K562 (cell line): ENCODE data around the gene CMSS1. TPM values are rescaled to one million over a fixed set of nuclear protein-coding genes. Genes with fewer than 3 reads are reported as not detected.
A peak's percentile ranks its signal among the peaks of the same experiment; 100 is the strongest.

ENCODE experiments used
- BACH1 ChIP-seq: fragments of 200-800 bp; sonication (Bioruptor generic); IDR thresholded peaks from 2 replicates; pipeline ENCODE4 v1.6.1; 2016; ENCODE audit warnings: missing genetic modification characterization, missing compliant biosample characterization
- BRD4 ChIP-seq: fragments of 200-600 bp; sonication (generic); IDR thresholded peaks from 2 replicates; pipeline ENCODE4 v1.6.1; 2017; ENCODE audit warnings: inconsistent platforms
- CAMTA2 ChIP-seq: fragments of 250-450 bp; sonication (Bioruptor Pico); conservative IDR thresholded peaks from 2 replicates; pipeline ENCODE4 v1.5.1; 2022
- DIDO1 ChIP-seq: fragments of 450-650 bp; IDR thresholded peaks from 2 replicates; pipeline ENCODE4 v1.6.1; 2016; ENCODE audit warnings: low read depth, missing biosample characterization, missing genetic modification characterization
- IRF1 ChIP-seq: sonication (generic); formaldehyde crosslinking; IDR thresholded peaks from 2 replicates; pipeline ENCODE4 v1.8.0; 2022; ENCODE audit warnings: missing genetic modification reagents, mild to moderate bottlenecking, borderline replicate concordance
- IRF9 ChIP-seq: fragments of 450-650 bp; IDR thresholded peaks from 2 replicates; pipeline ENCODE4 v1.6.1; 2016; ENCODE audit warnings: missing biosample characterization, missing genetic modification characterization
- KLF13 ChIP-seq: fragments of 450-650 bp; IDR thresholded peaks from 2 replicates; pipeline ENCODE4 v1.6.1; 2016; ENCODE audit warnings: missing genetic modification characterization, low read depth, mild to moderate bottlenecking, missing compliant biosample characterization, moderate library complexity, borderline replicate concordance
- NFATC3 ChIP-seq: fragments of 450-650 bp; IDR thresholded peaks from 2 replicates; pipeline ENCODE4 v1.6.1; 2017; ENCODE audit warnings: mild to moderate bottlenecking
- RBM25 ChIP-seq: fragments of 200-400 bp; formaldehyde crosslinking; IDR thresholded peaks from 2 replicates; pipeline ENCODE4 v1.6.1; 2018; ENCODE audit warnings: low read length, low read depth, moderate library complexity; ENCODE audit not compliant: severe bottlenecking
- SNIP1 ChIP-seq: fragments of 450-650 bp; IDR thresholded peaks from 2 replicates; pipeline ENCODE4 v1.7.1; 2017; ENCODE audit warnings: low read depth, mild to moderate bottlenecking
- SRSF9 ChIP-seq: fragments of 200-400 bp; formaldehyde crosslinking; IDR thresholded peaks from 2 replicates; pipeline ENCODE4 v1.6.1; 2017; ENCODE audit warnings: low read depth, low read length, borderline replicate concordance
- TBP ChIP-seq: optimal IDR thresholded peaks from 2 replicates; pipeline ENCODE3; 2011; ENCODE audit warnings: low read depth, low read length, improper control_type of control experiment
- ZC3H11A ChIP-seq: IDR thresholded peaks from 2 replicates; pipeline ENCODE4 v1.6.1; 2012; ENCODE audit warnings: low read depth, low read length, improper control_type of control experiment
- ZNF354B ChIP-seq: fragments of 250-450 bp; sonication (Bioruptor Pico); IDR thresholded peaks from 2 replicates; pipeline ENCODE4 v1.4.0; 2020
- ZNF561 ChIP-seq: fragments of 450-650 bp; formaldehyde crosslinking; conservative IDR thresholded peaks from 2 replicates; pipeline ENCODE4 v1.4.0; 2020; ENCODE audit warnings: mild to moderate bottlenecking, moderate library complexity
- ZNF583 ChIP-seq: fragments of 250-450 bp; sonication (Bioruptor Pico); IDR thresholded peaks from 2 replicates; pipeline ENCODE4 v1.4.0; 2020
- polyA plus RNA-seq, 8 experiments: library from polyadenylated mRNA; depleted of rRNA in 4 of 8; stranded (reverse) in 5 of 8; unstranded in 3 of 8; fragments of >200 nt; fragmentation: Nextera tagmentation in 2 of 8; fragmentation: Illumina TruSeq in 1 of 8; extraction: Ambion mirVana in 2 of 8; extraction: Trizol in 1 of 8; gene quantifications; 2 replicates each; pipeline versions ENCODE4 v1.2.1 to v1.2.3, GENCODE V29; 2011 to 2014; ENCODE audit warnings: inconsistent platforms in 1 of 8, missing spikeins in 1 of 8
- total RNA-seq, 7 experiments: library from RNA; depleted of rRNA in 6 of 7; stranded (reverse); fragments of >200 nt in 6 of 7; fragmentation: Illumina TruSeq in 2 of 7; extraction: Trizol in 2 of 7; gene quantifications; 2 replicates each; pipeline versions ENCODE4 v1.2.1 to v1.2.3, GENCODE V29; 2011 to 2021; ENCODE audit warnings: low replicate concordance in 1 of 7
- TF ChIP-seq, protein P1 (sequence below): IDR thresholded peaks from 2 replicates; pipeline ENCODE4 v1.6.1; 2011; ENCODE audit warnings: borderline replicate concordance, low read depth, mild to moderate bottlenecking, moderate library complexity, low read length; ENCODE audit not compliant: insufficient read depth, poor library complexity, severe bottlenecking
- TF ChIP-seq, protein P2 (sequence below): fragments of 450-650 bp; formaldehyde crosslinking; IDR thresholded peaks from 2 replicates; pipeline ENCODE4 v1.4.0; 2020; ENCODE audit warnings: mild to moderate bottlenecking
- TF ChIP-seq, protein P3 (sequence below): fragments of 250-450 bp; sonication (Bioruptor Pico); IDR thresholded peaks from 2 replicates; pipeline ENCODE4 v1.8.0; 2021; ENCODE audit warnings: mild to moderate bottlenecking, moderate library complexity
- TF ChIP-seq, protein P4 (sequence below): sonication (generic); formaldehyde crosslinking; IDR thresholded peaks from 2 replicates; pipeline ENCODE4 v1.8.0; 2022; ENCODE audit warnings: missing genetic modification reagents, mild to moderate bottlenecking, borderline replicate concordance

Gene CMSS1
- total and polyA plus RNA-seq, 9 of the 15 experiments (the other 6 are each of a cell fraction or from before 2014, with no cell fraction given) = 46.9 to 109 (median 72.3) TPM

DNA sequence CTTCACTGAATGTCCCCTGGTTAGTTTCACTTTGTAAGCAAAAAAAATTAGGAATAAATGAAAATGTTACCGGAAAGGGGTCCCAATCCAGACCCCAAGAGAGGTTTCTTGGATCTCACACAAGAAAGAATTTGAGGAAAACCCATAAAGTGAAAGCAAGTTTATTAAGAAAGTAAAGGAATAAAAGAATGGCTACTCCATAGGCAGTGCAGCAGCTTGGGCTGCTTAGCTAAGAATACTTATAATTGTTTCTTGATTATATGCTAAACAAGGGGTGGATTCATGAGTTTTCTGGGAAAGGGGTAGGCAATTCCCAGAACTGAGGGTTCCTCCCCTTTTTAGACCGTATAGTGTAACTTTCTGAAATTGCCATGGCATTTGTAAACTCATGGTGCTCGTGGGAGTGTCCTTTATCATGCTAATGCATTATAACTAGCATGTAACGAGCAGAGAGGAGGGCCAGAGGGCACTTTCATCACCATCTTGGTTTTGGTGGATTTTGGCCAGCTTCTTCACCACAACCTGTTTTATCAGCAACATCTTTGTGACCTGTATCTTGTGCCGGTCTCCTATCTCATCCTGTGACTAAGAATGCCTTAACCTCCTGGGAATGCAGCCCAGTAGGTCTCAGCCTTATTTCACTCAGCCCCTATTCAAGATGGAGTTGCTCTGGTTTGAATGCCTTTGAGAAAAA, 41.0 kb upstream of the CMSS1 start (continued):
- peak; percentile 98 for TF ChIP-seq ZNF561
- TF ChIP-seq SRSF9 = no peak
- peak; percentile 100 for TF ChIP-seq ZNF583 (CRISPR knock-in tag)
- TF ChIP-seq IRF9 (tag) = peak; percentile 99
- no peak; the same call in 1 of the 2 replicates for TF ChIP-seq BRD4
- TF ChIP-seq, protein P1, sequence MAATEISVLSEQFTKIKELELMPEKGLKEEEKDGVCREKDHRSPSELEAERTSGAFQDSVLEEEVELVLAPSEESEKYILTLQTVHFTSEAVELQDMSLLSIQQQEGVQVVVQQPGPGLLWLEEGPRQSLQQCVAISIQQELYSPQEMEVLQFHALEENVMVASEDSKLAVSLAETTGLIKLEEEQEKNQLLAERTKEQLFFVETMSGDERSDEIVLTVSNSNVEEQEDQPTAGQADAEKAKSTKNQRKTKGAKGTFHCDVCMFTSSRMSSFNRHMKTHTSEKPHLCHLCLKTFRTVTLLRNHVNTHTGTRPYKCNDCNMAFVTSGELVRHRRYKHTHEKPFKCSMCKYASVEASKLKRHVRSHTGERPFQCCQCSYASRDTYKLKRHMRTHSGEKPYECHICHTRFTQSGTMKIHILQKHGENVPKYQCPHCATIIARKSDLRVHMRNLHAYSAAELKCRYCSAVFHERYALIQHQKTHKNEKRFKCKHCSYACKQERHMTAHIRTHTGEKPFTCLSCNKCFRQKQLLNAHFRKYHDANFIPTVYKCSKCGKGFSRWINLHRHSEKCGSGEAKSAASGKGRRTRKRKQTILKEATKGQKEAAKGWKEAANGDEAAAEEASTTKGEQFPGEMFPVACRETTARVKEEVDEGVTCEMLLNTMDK = no peak
- TF ChIP-seq RBM25 = no peak
- peak; percentile 99 for TF ChIP-seq DIDO1
- TF ChIP-seq, protein P2, sequence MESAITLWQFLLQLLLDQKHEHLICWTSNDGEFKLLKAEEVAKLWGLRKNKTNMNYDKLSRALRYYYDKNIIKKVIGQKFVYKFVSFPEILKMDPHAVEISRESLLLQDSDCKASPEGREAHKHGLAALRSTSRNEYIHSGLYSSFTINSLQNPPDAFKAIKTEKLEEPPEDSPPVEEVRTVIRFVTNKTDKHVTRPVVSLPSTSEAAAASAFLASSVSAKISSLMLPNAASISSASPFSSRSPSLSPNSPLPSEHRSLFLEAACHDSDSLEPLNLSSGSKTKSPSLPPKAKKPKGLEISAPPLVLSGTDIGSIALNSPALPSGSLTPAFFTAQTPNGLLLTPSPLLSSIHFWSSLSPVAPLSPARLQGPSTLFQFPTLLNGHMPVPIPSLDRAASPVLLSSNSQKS (CRISPR knock-in tag) = peak; percentile 97
- TF ChIP-seq, protein P3, sequence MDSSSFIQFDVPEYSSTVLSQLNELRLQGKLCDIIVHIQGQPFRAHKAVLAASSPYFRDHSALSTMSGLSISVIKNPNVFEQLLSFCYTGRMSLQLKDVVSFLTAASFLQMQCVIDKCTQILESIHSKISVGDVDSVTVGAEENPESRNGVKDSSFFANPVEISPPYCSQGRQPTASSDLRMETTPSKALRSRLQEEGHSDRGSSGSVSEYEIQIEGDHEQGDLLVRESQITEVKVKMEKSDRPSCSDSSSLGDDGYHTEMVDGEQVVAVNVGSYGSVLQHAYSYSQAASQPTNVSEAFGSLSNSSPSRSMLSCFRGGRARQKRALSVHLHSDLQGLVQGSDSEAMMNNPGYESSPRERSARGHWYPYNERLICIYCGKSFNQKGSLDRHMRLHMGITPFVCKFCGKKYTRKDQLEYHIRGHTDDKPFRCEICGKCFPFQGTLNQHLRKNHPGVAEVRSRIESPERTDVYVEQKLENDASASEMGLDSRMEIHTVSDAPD (CRISPR knock-in tag) = peak; percentile 97
- peak; percentile 99 for TF ChIP-seq ZNF354B (CRISPR knock-in tag)
- TF ChIP-seq KLF13 (tag) = peak; percentile 98
- no peak for TF ChIP-seq ZC3H11A
- peak; percentile 99 for TF ChIP-seq BACH1 (tag)
- no peak for TF ChIP-seq NFATC3
- TF ChIP-seq, protein P4, sequence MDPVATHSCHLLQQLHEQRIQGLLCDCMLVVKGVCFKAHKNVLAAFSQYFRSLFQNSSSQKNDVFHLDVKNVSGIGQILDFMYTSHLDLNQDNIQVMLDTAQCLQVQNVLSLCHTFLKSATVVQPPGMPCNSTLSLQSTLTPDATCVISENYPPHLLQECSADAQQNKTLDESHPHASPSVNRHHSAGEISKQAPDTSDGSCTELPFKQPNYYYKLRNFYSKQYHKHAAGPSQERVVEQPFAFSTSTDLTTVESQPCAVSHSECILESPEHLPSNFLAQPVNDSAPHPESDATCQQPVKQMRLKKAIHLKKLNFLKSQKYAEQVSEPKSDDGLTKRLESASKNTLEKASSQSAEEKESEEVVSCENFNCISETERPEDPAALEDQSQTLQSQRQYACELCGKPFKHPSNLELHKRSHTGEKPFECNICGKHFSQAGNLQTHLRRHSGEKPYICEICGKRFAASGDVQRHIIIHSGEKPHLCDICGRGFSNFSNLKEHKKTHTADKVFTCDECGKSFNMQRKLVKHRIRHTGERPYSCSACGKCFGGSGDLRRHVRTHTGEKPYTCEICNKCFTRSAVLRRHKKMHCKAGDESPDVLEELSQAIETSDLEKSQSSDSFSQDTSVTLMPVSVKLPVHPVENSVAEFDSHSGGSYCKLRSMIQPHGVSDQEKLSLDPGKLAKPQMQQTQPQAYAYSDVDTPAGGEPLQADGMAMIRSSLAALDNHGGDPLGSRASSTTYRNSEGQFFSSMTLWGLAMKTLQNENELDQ (CRISPR knock-in tag) = no peak
- no peak for TF ChIP-seq TBP
- no peak for TF ChIP-seq CAMTA2 (CRISPR knock-in tag)
- no peak for TF ChIP-seq SNIP1
- TF ChIP-seq IRF1 (CRISPR knock-in tag) = no peak
